MM.1S (cell line): ENCODE data around the gene PCGF6.

ENCODE experiments used
- EZH2 ChIP-seq: fragments of 300-600 bp; sonication (generic); optimal IDR thresholded peaks from 2 replicates; pipeline ENCODE3; 2017; ENCODE audit warnings: low read depth, mild to moderate bottlenecking, antibody characterized with exemption, low read length, mixed read lengths
- TF ChIP-seq, protein P1 (sequence below): fragments of 300-600 bp; sonication (generic); IDR thresholded peaks from 2 replicates; pipeline ENCODE4 v1.5.1; 2016; ENCODE audit warnings: antibody characterized with exemption, low read length, mixed read lengths

- TF ChIP-seq, protein P1, sequence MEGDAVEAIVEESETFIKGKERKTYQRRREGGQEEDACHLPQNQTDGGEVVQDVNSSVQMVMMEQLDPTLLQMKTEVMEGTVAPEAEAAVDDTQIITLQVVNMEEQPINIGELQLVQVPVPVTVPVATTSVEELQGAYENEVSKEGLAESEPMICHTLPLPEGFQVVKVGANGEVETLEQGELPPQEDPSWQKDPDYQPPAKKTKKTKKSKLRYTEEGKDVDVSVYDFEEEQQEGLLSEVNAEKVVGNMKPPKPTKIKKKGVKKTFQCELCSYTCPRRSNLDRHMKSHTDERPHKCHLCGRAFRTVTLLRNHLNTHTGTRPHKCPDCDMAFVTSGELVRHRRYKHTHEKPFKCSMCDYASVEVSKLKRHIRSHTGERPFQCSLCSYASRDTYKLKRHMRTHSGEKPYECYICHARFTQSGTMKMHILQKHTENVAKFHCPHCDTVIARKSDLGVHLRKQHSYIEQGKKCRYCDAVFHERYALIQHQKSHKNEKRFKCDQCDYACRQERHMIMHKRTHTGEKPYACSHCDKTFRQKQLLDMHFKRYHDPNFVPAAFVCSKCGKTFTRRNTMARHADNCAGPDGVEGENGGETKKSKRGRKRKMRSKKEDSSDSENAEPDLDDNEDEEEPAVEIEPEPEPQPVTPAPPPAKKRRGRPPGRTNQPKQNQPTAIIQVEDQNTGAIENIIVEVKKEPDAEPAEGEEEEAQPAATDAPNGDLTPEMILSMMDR, result no peak
- no peak for TF ChIP-seq EZH2
Observed at GRCh38 chr10:103278537-103278823, 72.5 kb downstream of the PCGF6 start.
